HepG2 (cell line): Measurements from ENCODE around the gene RAPGEF6.

Experiments used
- ESRRA ChIP-seq: sonication (generic); formaldehyde crosslinking; IDR thresholded peaks from 2 replicates; pipeline ENCODE4 v1.5.1; 2020; ENCODE audit warnings: mild to moderate bottlenecking, low read depth, missing genetic modification reagents
- PAF1 ChIP-seq: IDR thresholded peaks from 2 replicates; pipeline ENCODE4 v1.6.1; 2016; ENCODE audit warnings: missing genetic modification reagents, missing compliant biosample characterization
- POLR2A ChIP-seq, 2 experiments: IDR thresholded peaks; 2 replicates each; pipeline ENCODE4 v1.6.1; 2011; ENCODE audit warnings: low read depth in 2 of 2, low read length in 2 of 2, mild to moderate bottlenecking in 1 of 2, moderate library complexity in 1 of 2; ENCODE audit not compliant: insufficient read depth in 1 of 2

DNA sequence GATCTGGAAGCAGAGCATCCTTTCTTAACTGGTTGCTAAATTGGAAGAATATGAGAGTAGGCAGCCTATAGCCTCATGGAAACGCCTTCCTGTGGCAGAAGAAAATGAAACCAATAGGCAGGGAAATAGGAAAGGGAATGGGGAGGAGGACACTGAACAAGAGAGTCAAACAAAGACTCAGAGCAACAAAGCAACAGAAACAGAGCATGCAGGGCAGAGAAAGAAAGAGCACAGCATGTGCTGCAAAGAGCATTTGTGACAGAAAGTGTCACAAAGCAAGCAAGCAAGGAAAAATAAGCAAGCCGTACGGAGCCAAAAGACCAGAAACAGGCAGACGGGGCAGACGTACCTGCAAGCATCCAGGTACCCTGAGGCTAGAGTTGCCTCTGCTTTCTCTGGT, 123.1 kb downstream of the RAPGEF6 start:
- no peak for TF ChIP-seq ESRRA (CRISPR knock-in tag)
- TF ChIP-seq PAF1 (CRISPR knock-in tag), result no peak
- no peak for TF ChIP-seq POLR2A (IDR thresholded peaks at IDR 0.05; ENCODE audit: insufficient read depth in 1 of 2, low read depth in 2 of 2, low read length in 2 of 2)
